Skeletal muscle satellite cell (primary cell): Measurements from ENCODE around the gene ARHGAP19.
A peak's percentile ranks its signal among the peaks of the same experiment; 100 is the strongest.

Source experiments
- H3K27me3 ChIP-seq: 2 replicates; pipeline ENCODE4 v1.7.0; 2013; ENCODE audit warnings: low read length; ENCODE audit not compliant: control insufficient read depth, insufficient read depth
- H3K36me3 ChIP-seq: 2 replicates; pipeline ENCODE4 v1.7.0; 2013; ENCODE audit warnings: mild to moderate bottlenecking, control low read depth, low read length; ENCODE audit not compliant: insufficient read depth
- H3K4me1 ChIP-seq: 2 replicates; pipeline ENCODE4 v1.7.0; 2013; ENCODE audit warnings: low read length; ENCODE audit not compliant: control insufficient read depth, insufficient read depth
- H3K4me2 ChIP-seq: 2 replicates; pipeline ENCODE4 v1.7.0; 2013; ENCODE audit warnings: mild to moderate bottlenecking, low read length
- H3K4me3 ChIP-seq: 2 replicates; pipeline ENCODE4 v1.7.0; 2013; ENCODE audit warnings: low read length
- H3K9ac ChIP-seq: 2 replicates; pipeline ENCODE4 v1.7.0; 2013; ENCODE audit warnings: mild to moderate bottlenecking, low read depth, low read length, moderate library complexity
- H3K9me3 ChIP-seq: replicated peaks from 2 replicates; pipeline ENCODE4 v1.7.0; 2013; ENCODE audit warnings: mild to moderate bottlenecking, control low read depth, low read length

The ARHGAP19 gene

DNA sequence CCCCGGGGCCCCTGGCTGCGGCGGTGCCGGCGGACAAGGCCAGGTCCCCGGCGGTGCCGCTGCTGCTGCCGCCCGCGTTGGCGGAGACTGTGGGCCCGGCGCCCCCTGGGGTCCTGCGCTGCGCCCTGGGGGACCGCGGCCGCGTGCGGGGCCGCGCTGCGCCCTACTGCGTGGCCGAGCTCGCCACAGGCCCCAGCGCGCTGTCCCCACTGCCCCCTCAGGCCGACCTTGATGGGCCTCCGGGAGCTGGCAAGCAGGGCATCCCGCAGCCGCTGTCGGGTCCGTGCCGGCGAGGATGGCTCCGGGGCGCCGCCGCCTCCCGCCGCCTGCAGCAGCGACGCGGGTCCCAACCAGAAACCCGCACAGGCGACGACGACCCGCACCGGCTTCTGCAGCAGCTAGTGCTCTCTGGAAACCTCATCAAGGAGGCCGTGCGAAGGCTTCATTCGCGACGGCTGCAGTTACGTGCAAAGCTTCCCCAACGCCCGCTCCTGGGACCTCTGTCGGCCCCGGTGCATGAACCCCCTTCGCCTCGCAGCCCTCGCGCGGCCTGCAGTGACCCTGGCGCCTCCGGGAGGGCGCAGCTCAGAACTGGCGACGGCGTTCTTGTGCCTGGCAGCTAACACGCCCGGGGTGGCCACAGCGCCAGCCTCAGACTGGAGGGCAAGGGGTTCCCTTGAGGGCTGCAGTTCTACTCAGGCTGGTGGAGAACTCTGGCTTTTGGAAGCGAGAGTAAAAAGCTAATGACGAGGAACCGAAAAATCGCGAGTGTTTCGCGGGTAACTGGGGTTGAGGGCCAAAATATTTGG, 27.4 kb upstream of the ARHGAP19 start:
- H3K27me3 ChIP-seq, result peaks cover 6% of the 10 kb centered on the region
- H3K36me3 ChIP-seq, result no peaks in the 10 kb centered on the region
- peak overlapping the region; percentile 95 for H3K9ac ChIP-seq
- H3K9me3 ChIP-seq, result no peaks in the 10 kb centered on the region
- H3K4me2 ChIP-seq, result peak overlapping the region; percentile 89
- H3K4me3 ChIP-seq, result peak overlapping the region; percentile 86
- peaks cover 17% of the 10 kb centered on the region for H3K4me1 ChIP-seq

DNA sequence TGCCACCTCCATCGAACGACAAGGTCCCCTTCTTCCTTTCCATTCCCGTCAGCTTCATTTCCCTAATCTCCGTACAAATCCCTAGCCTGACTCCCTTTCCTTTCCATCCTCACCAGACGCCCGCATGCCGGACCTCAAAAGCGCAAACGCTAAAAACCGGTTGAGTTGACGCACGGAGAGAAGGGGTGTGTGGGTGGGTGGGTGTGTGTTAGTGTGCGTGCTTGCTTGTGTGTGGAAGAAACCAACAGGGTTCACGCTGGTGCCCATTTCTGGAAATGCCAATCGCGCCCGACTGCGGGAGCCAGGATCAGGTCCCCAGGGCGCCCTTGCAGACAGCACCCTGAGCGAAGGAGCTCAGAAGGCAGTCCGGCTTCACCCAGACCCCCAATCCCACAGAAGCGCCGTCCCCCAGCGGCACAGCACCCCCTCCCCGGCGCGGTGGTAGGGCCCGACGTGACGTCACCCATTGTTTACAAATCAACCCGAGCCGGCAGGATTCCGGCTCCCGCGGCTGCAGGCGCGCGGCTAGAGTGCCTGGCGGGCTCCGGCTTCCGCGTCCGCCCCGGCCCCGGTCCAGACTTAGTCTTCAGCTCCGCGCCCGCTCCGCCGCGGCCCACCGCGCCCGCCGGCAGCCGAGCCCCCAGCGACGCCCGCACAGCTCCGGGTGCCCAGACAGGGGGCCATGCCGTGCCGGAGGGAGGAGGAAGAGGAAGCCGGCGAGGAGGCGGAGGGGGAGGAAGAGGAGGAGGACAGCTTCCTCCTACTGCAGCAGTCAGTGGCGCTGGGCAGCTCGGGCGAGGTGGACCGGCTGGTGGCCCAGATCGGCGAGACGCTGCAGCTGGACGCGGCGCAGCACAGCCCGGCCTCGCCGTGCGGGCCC, 26.6 kb upstream of the ARHGAP19 start, which contains the start of gene FRAT1:
TSS of gene FRAT1 (plus strand) at position 500 of the 880 bp plus-strand sequence. CDS start at position 683, 183 bp downstream.
- H3K27me3 ChIP-seq, result peaks cover 6% of the 10 kb centered on the region
- peak within 1 kb of the TSS; percentile 89 for H3K4me2 ChIP-seq
- peak within 1 kb of the TSS; percentile 95 for H3K9ac ChIP-seq
- no peaks in the 10 kb centered on the region for H3K9me3 ChIP-seq
- no peaks in the 10 kb centered on the region for H3K36me3 ChIP-seq
- H3K4me1 ChIP-seq, result peaks cover 17% of the 10 kb centered on the region
- peak within 1 kb of the TSS; percentile 86 for H3K4me3 ChIP-seq

DNA sequence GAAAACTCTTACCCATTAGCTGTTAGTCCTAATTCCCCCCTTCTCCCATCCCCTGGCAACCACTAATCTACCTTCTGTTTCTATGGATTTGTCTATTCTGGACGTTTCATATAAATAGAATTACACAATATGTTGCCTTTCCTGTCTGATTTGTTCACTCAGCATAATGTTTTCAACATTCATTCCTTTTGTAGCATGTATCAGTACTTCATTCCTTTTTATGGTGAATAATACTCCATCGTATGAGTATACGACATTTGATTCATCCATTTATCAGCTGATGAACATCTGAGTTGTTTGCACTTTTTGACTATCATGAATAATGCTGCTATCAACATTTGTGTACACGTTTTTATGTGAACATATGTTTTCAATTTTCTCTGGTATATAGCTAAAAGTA, 22.2 kb upstream of the ARHGAP19 start:
- no peak overlapping the region for H3K4me3 ChIP-seq
- H3K27me3 ChIP-seq, result peaks cover 3% of the 10 kb centered on the region
- no peaks in the 10 kb centered on the region for H3K4me1 ChIP-seq

DNA sequence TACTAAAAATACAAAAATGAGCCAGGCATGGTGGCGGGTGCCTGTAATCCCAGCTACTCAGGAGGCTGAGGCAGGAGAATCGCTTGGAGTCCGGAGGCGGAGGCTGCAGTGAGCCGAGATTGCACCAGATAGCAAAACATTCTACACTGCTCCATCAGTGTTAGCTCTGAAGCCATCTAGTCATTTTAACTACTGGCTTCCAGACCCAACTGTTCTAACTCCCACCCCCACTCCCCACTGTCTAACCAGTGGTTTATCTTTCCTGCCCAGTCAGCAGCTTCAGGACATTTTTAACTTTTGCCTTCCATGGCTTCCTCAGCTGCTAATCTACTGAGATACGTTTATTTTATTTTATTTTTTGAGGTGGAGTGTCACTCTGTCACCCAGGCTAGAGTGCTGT, 20.5 kb upstream of the ARHGAP19 start:
- no peaks in the 10 kb centered on the region for H3K9me3 ChIP-seq
- H3K9ac ChIP-seq, result no peak overlapping the region
- H3K36me3 ChIP-seq, result no peaks in the 10 kb centered on the region
- no peaks in the 10 kb centered on the region for H3K4me1 ChIP-seq
- peaks cover 3% of the 10 kb centered on the region for H3K27me3 ChIP-seq
- no peak overlapping the region for H3K4me2 ChIP-seq
- H3K4me3 ChIP-seq, result no peak overlapping the region

More for the DNA sequence above, 22.2 kb upstream of the ARHGAP19 start:
- Histone ChIP-seq H3K36me3 (no peaks in the 10 kb centered on the region), H3K9me3 (no peaks in the 10 kb centered on the region), H3K4me2 (no peak overlapping the region), H3K9ac (no peak overlapping the region)

DNA sequence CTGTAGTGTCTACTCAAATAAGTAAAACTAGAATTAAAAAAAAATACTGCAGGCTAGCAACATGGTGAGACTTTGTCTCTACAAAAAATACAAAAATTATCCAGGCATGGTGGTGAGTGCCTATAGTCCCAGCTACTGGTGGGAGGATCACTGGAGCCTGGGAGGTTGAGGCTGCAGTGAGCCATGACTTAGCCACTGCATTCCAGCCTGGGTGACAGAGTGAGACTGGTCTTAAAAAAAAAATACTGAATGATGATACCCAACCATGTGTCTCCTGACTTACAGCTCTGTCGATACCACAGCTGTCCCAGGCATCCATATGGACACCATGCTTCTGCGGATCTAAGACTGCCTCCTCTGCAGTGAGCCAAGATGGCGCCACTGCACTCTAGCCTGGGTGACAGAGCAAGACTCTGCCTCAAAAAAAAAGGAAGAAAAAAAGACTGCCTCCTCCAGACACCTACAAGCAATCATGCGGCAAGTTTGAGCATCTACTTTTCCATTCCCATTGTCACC, 18.7 kb upstream of the ARHGAP19 start:
- Histone ChIP-seq H3K9ac (no peak overlapping the region), H3K27me3 (peaks cover 3% of the 10 kb centered on the region), H3K4me2 (no peak overlapping the region), H3K4me1 (no peaks in the 10 kb centered on the region), H3K4me3 (no peak overlapping the region), H3K36me3 (no peaks in the 10 kb centered on the region), H3K9me3 (no peaks in the 10 kb centered on the region)

DNA sequence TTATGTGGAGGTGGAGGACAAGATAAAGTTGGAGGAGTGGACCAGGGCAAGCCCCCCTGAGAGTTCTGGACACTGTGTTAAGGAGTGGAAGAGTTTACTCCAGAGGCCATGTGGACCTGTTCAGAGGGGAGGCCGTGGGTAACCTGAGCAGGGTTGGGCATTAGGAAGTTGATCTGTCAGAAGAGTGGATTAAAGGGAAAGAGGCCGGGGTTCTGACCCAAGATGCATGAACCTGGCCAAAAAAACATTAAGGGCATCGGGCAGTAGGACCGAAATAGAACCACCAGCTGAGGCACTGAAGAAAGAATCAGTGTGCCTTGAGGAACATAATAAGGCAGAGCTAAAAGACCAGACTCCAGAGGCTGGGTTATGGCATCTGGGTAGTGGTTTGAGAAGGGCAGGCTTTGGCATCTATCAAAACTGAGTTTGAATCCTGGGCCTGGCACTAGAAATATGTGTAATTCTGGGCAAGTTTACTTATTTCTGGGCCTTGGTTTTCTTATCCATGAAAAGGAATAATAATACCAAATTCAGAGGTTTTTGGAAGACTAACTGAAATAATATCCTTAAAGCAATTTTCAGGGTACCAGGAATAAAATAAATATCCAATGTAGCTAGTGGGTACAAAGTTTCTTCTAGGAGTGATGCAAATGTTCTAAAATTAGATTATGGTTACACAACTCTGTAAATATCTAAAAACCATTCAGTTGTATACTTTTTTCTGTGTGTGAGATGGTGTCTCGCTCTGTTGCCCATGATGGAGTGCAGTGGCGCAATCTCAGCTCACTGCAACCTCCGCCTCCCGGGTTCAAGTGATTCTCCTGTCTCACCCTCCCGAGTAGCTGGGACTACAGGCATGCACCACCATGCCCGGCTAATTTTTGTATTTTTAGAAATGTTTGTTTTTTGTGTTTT, 15.7 kb upstream of the ARHGAP19 start:
- no peak overlapping the region for H3K4me3 ChIP-seq
- H3K36me3 ChIP-seq, result no peaks in the 10 kb centered on the region
- no peaks in the 10 kb centered on the region for H3K4me1 ChIP-seq
- H3K27me3 ChIP-seq, result no peaks in the 10 kb centered on the region
- H3K4me2 ChIP-seq, result no peak overlapping the region
- H3K9me3 ChIP-seq, result no peaks in the 10 kb centered on the region
- H3K9ac ChIP-seq, result no peak overlapping the region

DNA sequence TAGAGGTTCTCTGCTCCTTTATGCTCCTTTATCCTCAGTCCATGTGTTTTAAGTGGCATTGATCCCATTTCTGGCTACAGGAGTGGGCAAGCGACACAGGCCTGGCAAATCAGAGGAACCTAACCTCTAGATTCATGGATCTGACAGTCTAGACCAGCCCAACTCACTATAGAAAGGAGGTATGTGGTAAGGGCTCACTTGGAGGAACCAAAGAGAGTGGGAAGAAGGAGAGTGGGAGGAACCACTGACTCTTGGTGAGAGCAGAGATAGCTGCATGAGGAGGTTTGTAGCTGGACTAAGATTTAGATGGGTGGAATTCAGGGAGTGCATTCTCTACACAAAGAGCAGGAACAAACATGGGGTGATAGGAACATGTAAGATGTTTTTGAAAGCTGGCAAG, 15.0 kb upstream of the ARHGAP19 start:
- H3K9me3 ChIP-seq, result no peaks in the 10 kb centered on the region
- no peak overlapping the region for H3K4me2 ChIP-seq

DNA sequence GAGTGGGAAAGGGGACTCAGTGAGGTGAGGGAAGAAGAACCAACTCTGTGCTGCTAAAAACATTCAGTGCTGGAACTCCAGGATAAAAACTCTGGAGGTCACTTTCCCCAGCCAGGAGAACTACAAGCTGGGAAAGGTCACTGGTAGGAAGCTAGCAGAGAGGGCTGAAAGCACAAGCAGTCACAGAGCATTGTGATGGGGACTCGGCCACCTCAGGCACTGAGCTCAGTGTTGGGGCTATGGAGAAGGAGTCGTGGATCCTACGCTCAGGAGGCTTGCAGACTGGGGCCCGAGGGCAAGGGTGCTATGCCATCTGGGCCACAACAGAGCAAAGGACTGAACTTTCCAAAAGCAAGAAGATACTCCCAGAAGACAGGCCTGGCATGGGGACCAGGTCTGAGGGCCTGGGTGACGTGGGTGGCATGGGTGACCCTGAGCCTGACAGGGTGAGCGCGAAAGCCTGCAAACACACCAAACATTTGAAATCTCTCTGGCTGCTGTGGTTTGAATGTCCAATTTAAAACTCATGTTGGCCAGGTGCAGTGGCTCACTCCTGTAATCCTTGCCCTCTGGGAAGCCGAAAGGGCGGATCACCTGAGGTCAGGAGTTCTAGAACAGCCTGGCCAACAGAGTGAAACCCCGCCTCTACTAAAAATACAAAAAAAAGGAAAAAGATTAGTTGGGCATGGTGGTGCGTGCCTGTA, 9.8 kb upstream of the ARHGAP19 start:
- no peak overlapping the region for H3K9ac ChIP-seq

More for the DNA sequence above, 15.0 kb upstream of the ARHGAP19 start:
- Histone ChIP-seq H3K36me3 (no peaks in the 10 kb centered on the region), H3K27me3 (no peaks in the 10 kb centered on the region), H3K4me1 (no peaks in the 10 kb centered on the region), H3K4me3 (no peak overlapping the region), H3K9ac (no peak overlapping the region)

DNA sequence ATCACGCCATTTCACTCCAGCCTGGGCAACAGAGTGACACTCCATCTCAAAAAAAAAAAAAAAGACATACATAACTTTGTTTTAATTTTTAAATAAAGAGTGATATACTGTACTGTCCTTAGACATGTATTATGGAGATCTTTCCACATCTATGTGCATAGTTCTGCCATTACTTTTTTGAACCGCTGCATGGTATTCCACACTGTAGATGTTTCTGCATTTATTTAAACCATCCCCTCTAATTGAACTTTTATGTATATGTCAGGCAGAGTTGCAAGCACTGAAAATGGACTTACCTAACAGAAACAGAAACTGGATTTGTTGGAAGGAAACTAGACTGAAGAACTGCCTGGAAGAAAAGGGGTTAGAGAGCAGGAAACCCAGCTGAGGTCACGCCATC, 8.5 kb upstream of the ARHGAP19 start:
- no peak overlapping the region for H3K9ac ChIP-seq
- no peak overlapping the region for H3K4me3 ChIP-seq
- H3K36me3 ChIP-seq, result no peaks in the 10 kb centered on the region
- H3K4me1 ChIP-seq, result peaks cover 9% of the 10 kb centered on the region
- no peaks in the 10 kb centered on the region for H3K9me3 ChIP-seq
- no peaks in the 10 kb centered on the region for H3K27me3 ChIP-seq
- no peak overlapping the region for H3K4me2 ChIP-seq

More for the DNA sequence above, 9.8 kb upstream of the ARHGAP19 start:
- no peak overlapping the region for H3K4me2 ChIP-seq
- peaks cover 9% of the 10 kb centered on the region for H3K4me1 ChIP-seq
- no peaks in the 10 kb centered on the region for H3K9me3 ChIP-seq
- no peaks in the 10 kb centered on the region for H3K36me3 ChIP-seq
- no peaks in the 10 kb centered on the region for H3K27me3 ChIP-seq
- no peak overlapping the region for H3K4me3 ChIP-seq

DNA sequence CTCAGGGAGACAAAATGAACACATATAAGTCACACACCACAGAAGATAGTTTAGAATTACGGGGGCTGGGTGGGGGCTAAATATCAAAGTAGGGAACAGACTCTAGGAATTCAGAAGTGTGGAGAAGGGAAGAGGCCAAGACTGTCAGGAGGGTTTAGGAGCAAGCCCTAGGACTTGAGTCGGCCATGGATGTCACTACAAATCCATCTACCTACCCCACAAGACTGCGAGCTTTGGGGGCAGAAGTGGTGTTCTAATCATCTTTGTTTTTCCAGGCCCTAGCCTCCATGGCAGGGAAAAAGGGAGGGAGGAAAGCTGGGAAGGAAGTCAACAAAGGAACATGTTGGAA, 5.8 kb upstream of the ARHGAP19 start:
- Histone ChIP-seq H3K9ac (no peak overlapping the region), H3K4me2 (no peak overlapping the region), H3K36me3 (no peaks in the 10 kb centered on the region)

More for the DNA sequence above, 5.8 kb upstream of the ARHGAP19 start:
- Histone ChIP-seq H3K4me3 (no peak overlapping the region), H3K9me3 (no peaks in the 10 kb centered on the region), H3K4me1 (peaks cover 9% of the 10 kb centered on the region), H3K27me3 (no peaks in the 10 kb centered on the region)
